ENCODE measurements around the gene RAB7A. TPM values are rescaled to one million over a fixed set of nuclear protein-coding genes. Genes with fewer than 3 reads are reported as not detected.

Gene RAB7A
- total and polyA plus RNA-seq, 2 of the 8 experiments (the other 6 are each of a cell fraction or from before 2014, with no cell fraction given) = 179 to 195 TPM

- peaks cover 6% of the 10 kb centered on the region; the same call in 1 of the 2 replicates for H3K79me1 ChIP-seq (ENCODE audit: low read depth, low read length)
- H3K18ac ChIP-seq (ENCODE audit: extremely low read depth, low read length) = no peak overlapping the region
- H4K8ac ChIP-seq (ENCODE audit: extremely low read depth, insufficient read depth, low read length) = no peak overlapping the region
- no peak overlapping the region for H3K14ac ChIP-seq (ENCODE audit: insufficient read length)
- no peak overlapping the region; the same call in 1 of the 2 replicates for H2AK5ac ChIP-seq (ENCODE audit: low read depth, low read length)
- H4K91ac ChIP-seq (replicated peaks; ENCODE audit: insufficient read length, low read length) = peak overlapping the region; percentile 57
- no peaks in the 10 kb centered on the region for H3K36me3 ChIP-seq (ENCODE audit: control insufficient read depth in 2 of 4, insufficient read depth in 4 of 4, low read length in 3 of 4)
- 60% methylated on average over 7 of the region's 7 CpGs; no CpG with 5 or more reads in 1 of the 2 experiments for WGBS, 2 experiments (ENCODE audit: extremely low coverage in 1 of 2, insufficient coverage in 1 of 2, insufficient read length in 1 of 2, insufficient replicate concordance in 2 of 2, low coverage in 1 of 2, low lambda C conversion rate in 2 of 2, missing lambda C conversion rate in 1 of 2)
- H3K23me2 ChIP-seq (ENCODE audit: low read depth, low read length) = peaks cover 9% of the 10 kb centered on the region
- peak overlapping the region in 1 of 2 experiments; percentile 70; a peak in 2 of 4 replicates for H3K4me2 ChIP-seq (ENCODE audit: insufficient read depth in 1 of 2, low read depth in 2 of 2, low read length in 2 of 2)
- no peak overlapping the region for H3K27ac ChIP-seq (ENCODE audit: low read depth, low read length)
- H3K56ac ChIP-seq (replicated peaks; ENCODE audit: insufficient read length, low read depth, low read length) = no peak overlapping the region
- no peak overlapping the region for H3K23ac ChIP-seq (ENCODE audit: insufficient read length)
- ChIA-PET POLR2A (ENCODE audit: partially characterized antibody) (interaction anchor here (0.7 to 6.0 kb wide), 8 partner anchors 9 to 71 kb away, joined by 3 to 44 read pairs (median 4); no protein-coding TSS in a partner anchor), CTCF (ENCODE audit: partially characterized antibody) (interaction anchor here (0.5 to 1.7 kb wide), 6 partner anchors 12 to 120 kb away, joined by 3 to 6 read pairs (median 4); no protein-coding TSS in a partner anchor)
- H4K20me1 ChIP-seq (replicated peaks in 1 of 2; ENCODE audit: control insufficient read depth in 1 of 2, insufficient read depth in 2 of 2, low read length in 2 of 2) = peaks cover 18 to 19% of the 10 kb centered on the region in 2 experiments
- H4K5ac ChIP-seq (ENCODE audit: insufficient read length, low read depth, low read length) = no peak overlapping the region
- DNase-seq (ENCODE audit: low read depth in 1 of 2, low spot score in 2 of 2) (no peak), FAIRE-seq (no peak)
- no peak overlapping the region for H2BK12ac ChIP-seq (ENCODE audit: low read depth, low read length)
- peak overlapping the region; percentile 54 for H3K4ac ChIP-seq (replicated peaks; ENCODE audit: insufficient read length, low read depth, low read length)
- H3K4me1 ChIP-seq (replicated peaks in 1 of 4; ENCODE audit: control insufficient read depth in 3 of 4, insufficient read depth in 4 of 4, low read length in 3 of 4) = peaks cover 6 to 35% (median 21%) of the 10 kb centered on the region in 4 experiments
- no peak overlapping the region for H2BK5ac ChIP-seq (ENCODE audit: low read depth, low read length)
- H3K9me3 ChIP-seq (ENCODE audit: insufficient read depth in 2 of 2, low read depth in 1 of 2, low read length in 1 of 2) = no peaks in the 10 kb centered on the region
- H3K79me2 ChIP-seq (ENCODE audit: control insufficient read depth in 1 of 2, insufficient read depth in 2 of 2, low read length in 2 of 2) = peaks cover 42 to 49% of the 10 kb centered on the region in 2 experiments
- no peak overlapping the region for H2BK15ac ChIP-seq (ENCODE audit: low read length)
- no peaks in the 10 kb centered on the region for H3K27me3 ChIP-seq (replicated peaks in 1 of 4; ENCODE audit: control insufficient read depth in 3 of 4, extremely low read depth in 1 of 4, insufficient read depth in 3 of 4, low read length in 3 of 4)
- no peak overlapping the region for H2BK120ac ChIP-seq (replicated peaks; ENCODE audit: low read depth, low read length)
- H2AFZ ChIP-seq (ENCODE audit: low read length) = 0 out of 2 replicates have a peak overlapping the region, but pooled peaks have one; percentile 4
- TF ChIP-seq SAP30 (IDR thresholded peaks at IDR 0.05; ENCODE audit: insufficient read depth, insufficient replicate concordance, low read length) (peak; percentile 79), NANOG (IDR thresholded peaks at IDR 0.05; ENCODE audit: insufficient read depth, low read depth, low read length, poor library complexity, severe bottlenecking) (no peak), KDM5A (IDR thresholded peaks at IDR 0.05; ENCODE audit: low read length) (no peak), CHD1 (IDR thresholded peaks at IDR 0.05; ENCODE audit: low read depth, low read length) (no peak; the same call in 1 of the 2 replicates), POU5F1 (IDR thresholded peaks at IDR 0.05; ENCODE audit: low read depth, low read length) (no peak), TCF12 (IDR thresholded peaks at IDR 0.05; ENCODE audit: low read depth, low read length) (no peak), YY1 (IDR thresholded peaks at IDR 0.05; ENCODE audit: low read depth, low read length) (peak; percentile 100), KDM4A (IDR thresholded peaks at IDR 0.05; ENCODE audit: low read depth, low read length, severe bottlenecking) (peak; percentile 3), MAX (IDR thresholded peaks at IDR 0.05) (no peak), JUN (IDR thresholded peaks at IDR 0.05; ENCODE audit: low read depth, low read length) (no peak), SIX5 (IDR thresholded peaks at IDR 0.05; ENCODE audit: low read depth, low read length) (peak; percentile 76), POLR2A (IDR thresholded peaks at IDR 0.05; ENCODE audit: control extremely low read depth in 1 of 2, low read depth in 2 of 2, low read length in 2 of 2) (no peak)
- no peak overlapping the region; a peak in 2 of 7 replicates for H3K9ac ChIP-seq (replicated peaks in 1 of 4; ENCODE audit: extremely low read depth in 1 of 4, low read depth in 3 of 4, low read length in 3 of 4)
- H2BK20ac ChIP-seq (ENCODE audit: low read length) = 0 out of 2 replicates have a peak overlapping the region, but pooled peaks have one; percentile 44
- peak overlapping the region in 3 of 4 experiments; percentile 91 to 94 (median 91); a peak in 7 of 8 replicates for H3K4me3 ChIP-seq (ENCODE audit: extremely low read depth in 1 of 4, insufficient read depth in 2 of 4, low read depth in 3 of 4, low read length in 4 of 4)
Observed at GRCh38 chr3:128725547-128726022, 398 bp upstream of the RAB7A start.

All from H1 (cell line).